ENCODE measurements around the gene LTK. TPM values are rescaled to one million over a fixed set of nuclear protein-coding genes. Genes with fewer than 3 reads are reported as not detected.

LTK gene
- total and polyA plus RNA-seq, 2 experiments from 2014 or later, result 0.14 TPM; not detected in 1

DNA sequence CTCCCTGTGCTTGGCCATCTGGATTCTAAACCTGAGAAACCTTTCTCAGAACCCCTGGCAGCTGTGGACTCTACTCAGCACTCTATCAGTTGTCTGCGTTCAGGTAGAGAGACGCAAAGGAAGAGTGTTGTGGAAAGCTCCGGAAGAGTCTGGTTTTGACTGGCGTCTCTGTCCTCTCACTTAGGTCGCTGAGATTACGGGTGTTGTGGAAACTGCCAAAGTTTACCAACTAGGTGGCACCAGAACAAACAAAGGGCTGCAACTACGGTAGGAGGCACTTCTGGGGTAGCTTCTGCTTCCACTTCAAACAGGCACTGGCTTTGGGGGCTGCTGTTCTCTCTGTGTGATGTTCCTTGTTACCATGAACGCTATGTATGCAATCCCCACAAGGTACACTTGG lies 39.2 kb downstream of the LTK start:
- H2AFZ ChIP-seq, result no peak overlapping the region
- H3K79me2 ChIP-seq (replicated peaks; ENCODE audit: insufficient read depth), result no peaks in the 10 kb centered on the region
- H3K4me1 ChIP-seq (ENCODE audit: insufficient read depth), result no peaks in the 10 kb centered on the region
- no peaks in the 10 kb centered on the region for H3F3A ChIP-seq (replicated peaks; ENCODE audit: low read depth)
- Mint-ChIP-seq H3K27ac (no peak overlapping the region), H3K9me3 (no peaks in the 10 kb centered on the region), H3K36me3 (ENCODE audit: low read depth) (peaks cover 83% of the 10 kb centered on the region), H3K4me3 (no peak overlapping the region), H3K27me3 (ENCODE audit: insufficient read depth, low read depth, poor library complexity) (peaks cover 2% of the 10 kb centered on the region), H3K4me1 (no peaks in the 10 kb centered on the region)
- H4K20me1 ChIP-seq (replicated peaks; ENCODE audit: insufficient read depth), result peaks cover 5% of the 10 kb centered on the region; the same call in 1 of the 2 replicates
- H3K36me3 ChIP-seq (ENCODE audit: insufficient read depth), result peaks cover 55% of the 10 kb centered on the region
- no peak for ATAC-seq
- H3K27ac ChIP-seq (ENCODE audit: low read depth), result no peak overlapping the region
- H3K9me2 ChIP-seq (ENCODE audit: insufficient read depth), result no peaks in the 10 kb centered on the region
- H3K27me3 ChIP-seq (ENCODE audit: insufficient read depth), result no peaks in the 10 kb centered on the region
- no peak for DNase-seq (ENCODE audit: low spot score)
- H3K4me3 ChIP-seq, result no peak overlapping the region
- H3K4me2 ChIP-seq, result no peak overlapping the region
- TF ChIP-seq, protein P1, sequence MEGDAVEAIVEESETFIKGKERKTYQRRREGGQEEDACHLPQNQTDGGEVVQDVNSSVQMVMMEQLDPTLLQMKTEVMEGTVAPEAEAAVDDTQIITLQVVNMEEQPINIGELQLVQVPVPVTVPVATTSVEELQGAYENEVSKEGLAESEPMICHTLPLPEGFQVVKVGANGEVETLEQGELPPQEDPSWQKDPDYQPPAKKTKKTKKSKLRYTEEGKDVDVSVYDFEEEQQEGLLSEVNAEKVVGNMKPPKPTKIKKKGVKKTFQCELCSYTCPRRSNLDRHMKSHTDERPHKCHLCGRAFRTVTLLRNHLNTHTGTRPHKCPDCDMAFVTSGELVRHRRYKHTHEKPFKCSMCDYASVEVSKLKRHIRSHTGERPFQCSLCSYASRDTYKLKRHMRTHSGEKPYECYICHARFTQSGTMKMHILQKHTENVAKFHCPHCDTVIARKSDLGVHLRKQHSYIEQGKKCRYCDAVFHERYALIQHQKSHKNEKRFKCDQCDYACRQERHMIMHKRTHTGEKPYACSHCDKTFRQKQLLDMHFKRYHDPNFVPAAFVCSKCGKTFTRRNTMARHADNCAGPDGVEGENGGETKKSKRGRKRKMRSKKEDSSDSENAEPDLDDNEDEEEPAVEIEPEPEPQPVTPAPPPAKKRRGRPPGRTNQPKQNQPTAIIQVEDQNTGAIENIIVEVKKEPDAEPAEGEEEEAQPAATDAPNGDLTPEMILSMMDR (conservative IDR thresholded peaks at IDR 0.05; ENCODE audit: low read depth in 2 of 2), result no peak
- TF ChIP-seq, protein P2, sequence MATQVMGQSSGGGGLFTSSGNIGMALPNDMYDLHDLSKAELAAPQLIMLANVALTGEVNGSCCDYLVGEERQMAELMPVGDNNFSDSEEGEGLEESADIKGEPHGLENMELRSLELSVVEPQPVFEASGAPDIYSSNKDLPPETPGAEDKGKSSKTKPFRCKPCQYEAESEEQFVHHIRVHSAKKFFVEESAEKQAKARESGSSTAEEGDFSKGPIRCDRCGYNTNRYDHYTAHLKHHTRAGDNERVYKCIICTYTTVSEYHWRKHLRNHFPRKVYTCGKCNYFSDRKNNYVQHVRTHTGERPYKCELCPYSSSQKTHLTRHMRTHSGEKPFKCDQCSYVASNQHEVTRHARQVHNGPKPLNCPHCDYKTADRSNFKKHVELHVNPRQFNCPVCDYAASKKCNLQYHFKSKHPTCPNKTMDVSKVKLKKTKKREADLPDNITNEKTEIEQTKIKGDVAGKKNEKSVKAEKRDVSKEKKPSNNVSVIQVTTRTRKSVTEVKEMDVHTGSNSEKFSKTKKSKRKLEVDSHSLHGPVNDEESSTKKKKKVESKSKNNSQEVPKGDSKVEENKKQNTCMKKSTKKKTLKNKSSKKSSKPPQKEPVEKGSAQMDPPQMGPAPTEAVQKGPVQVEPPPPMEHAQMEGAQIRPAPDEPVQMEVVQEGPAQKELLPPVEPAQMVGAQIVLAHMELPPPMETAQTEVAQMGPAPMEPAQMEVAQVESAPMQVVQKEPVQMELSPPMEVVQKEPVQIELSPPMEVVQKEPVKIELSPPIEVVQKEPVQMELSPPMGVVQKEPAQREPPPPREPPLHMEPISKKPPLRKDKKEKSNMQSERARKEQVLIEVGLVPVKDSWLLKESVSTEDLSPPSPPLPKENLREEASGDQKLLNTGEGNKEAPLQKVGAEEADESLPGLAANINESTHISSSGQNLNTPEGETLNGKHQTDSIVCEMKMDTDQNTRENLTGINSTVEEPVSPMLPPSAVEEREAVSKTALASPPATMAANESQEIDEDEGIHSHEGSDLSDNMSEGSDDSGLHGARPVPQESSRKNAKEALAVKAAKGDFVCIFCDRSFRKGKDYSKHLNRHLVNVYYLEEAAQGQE (IDR thresholded peaks at IDR 0.05; ENCODE audit: unreplicated experiment), result no peak
- TF ChIP-seq CREB1 (CRISPR knock-in tag; IDR thresholded peaks at IDR 0.05; ENCODE audit: low read depth), result no peak
- no peak for TF ChIP-seq JUNB (IDR thresholded peaks at IDR 0.05; ENCODE audit: unreplicated experiment)
- TF ChIP-seq, protein P3, sequence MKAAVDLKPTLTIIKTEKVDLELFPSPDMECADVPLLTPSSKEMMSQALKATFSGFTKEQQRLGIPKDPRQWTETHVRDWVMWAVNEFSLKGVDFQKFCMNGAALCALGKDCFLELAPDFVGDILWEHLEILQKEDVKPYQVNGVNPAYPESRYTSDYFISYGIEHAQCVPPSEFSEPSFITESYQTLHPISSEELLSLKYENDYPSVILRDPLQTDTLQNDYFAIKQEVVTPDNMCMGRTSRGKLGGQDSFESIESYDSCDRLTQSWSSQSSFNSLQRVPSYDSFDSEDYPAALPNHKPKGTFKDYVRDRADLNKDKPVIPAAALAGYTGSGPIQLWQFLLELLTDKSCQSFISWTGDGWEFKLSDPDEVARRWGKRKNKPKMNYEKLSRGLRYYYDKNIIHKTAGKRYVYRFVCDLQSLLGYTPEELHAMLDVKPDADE (IDR thresholded peaks at IDR 0.05), result no peak
- no peak for TF ChIP-seq EZH2phosphoT487 (IDR thresholded peaks at IDR 0.05; ENCODE audit: unreplicated experiment)
- TF ChIP-seq, protein P4, sequence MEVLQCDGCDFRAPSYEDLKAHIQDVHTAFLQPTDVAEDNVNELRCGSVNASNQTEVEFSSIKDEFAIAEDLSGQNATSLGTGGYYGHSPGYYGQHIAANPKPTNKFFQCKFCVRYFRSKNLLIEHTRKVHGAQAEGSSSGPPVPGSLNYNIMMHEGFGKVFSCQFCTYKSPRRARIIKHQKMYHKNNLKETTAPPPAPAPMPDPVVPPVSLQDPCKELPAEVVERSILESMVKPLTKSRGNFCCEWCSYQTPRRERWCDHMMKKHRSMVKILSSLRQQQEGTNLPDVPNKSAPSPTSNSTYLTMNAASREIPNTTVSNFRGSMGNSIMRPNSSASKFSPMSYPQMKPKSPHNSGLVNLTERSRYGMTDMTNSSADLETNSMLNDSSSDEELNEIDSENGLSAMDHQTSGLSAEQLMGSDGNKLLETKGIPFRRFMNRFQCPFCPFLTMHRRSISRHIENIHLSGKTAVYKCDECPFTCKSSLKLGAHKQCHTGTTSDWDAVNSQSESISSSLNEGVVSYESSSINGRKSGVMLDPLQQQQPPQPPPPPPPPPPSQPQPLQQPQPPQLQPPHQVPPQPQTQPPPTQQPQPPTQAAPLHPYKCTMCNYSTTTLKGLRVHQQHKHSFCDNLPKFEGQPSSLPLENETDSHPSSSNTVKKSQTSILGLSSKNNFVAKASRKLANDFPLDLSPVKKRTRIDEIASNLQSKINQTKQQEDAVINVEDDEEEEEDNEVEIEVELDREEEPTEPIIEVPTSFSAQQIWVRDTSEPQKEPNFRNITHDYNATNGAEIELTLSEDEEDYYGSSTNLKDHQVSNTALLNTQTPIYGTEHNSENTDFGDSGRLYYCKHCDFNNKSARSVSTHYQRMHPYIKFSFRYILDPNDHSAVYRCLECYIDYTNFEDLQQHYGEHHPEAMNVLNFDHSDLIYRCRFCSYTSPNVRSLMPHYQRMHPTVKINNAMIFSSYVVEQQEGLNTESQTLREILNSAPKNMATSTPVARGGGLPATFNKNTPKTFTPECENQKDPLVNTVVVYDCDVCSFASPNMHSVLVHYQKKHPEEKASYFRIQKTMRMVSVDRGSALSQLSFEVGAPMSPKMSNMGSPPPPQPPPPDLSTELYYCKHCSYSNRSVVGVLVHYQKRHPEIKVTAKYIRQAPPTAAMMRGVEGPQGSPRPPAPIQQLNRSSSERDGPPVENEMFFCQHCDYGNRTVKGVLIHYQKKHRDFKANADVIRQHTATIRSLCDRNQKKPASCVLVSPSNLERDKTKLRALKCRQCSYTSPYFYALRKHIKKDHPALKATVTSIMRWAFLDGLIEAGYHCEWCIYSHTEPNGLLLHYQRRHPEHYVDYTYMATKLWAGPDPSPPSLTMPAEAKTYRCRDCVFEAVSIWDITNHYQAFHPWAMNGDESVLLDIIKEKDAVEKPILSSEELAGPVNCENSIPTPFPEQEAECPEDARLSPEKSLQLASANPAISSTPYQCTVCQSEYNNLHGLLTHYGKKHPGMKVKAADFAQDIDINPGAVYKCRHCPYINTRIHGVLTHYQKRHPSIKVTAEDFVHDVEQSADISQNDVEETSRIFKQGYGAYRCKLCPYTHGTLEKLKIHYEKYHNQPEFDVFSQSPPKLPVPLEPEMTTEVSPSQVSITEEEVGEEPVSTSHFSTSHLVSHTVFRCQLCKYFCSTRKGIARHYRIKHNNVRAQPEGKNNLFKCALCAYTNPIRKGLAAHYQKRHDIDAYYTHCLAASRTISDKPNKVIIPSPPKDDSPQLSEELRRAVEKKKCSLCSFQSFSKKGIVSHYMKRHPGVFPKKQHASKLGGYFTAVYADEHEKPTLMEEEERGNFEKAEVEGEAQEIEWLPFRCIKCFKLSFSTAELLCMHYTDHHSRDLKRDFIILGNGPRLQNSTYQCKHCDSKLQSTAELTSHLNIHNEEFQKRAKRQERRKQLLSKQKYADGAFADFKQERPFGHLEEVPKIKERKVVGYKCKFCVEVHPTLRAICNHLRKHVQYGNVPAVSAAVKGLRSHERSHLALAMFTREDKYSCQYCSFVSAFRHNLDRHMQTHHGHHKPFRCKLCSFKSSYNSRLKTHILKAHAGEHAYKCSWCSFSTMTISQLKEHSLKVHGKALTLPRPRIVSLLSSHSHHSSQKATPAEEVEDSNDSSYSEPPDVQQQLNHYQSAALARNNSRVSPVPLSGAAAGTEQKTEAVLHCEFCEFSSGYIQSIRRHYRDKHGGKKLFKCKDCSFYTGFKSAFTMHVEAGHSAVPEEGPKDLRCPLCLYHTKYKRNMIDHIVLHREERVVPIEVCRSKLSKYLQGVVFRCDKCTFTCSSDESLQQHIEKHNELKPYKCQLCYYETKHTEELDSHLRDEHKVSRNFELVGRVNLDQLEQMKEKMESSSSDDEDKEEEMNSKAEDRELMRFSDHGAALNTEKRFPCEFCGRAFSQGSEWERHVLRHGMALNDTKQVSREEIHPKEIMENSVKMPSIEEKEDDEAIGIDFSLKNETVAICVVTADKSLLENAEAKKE (CRISPR knock-in tag; IDR thresholded peaks at IDR 0.05), result no peak
- TF ChIP-seq NANOG (IDR thresholded peaks at IDR 0.05; ENCODE audit: borderline replicate concordance), result no peak
- no peak for TF ChIP-seq ZNF114 (CRISPR knock-in tag; IDR thresholded peaks at IDR 0.05)
- no peak for TF ChIP-seq ZNF331 (CRISPR knock-in tag; IDR thresholded peaks at IDR 0.05; ENCODE audit: low read depth)
- no peak for TF ChIP-seq EZH2 (IDR thresholded peaks at IDR 0.05; ENCODE audit: low read depth, unreplicated experiment)
- TF ChIP-seq STAT1 (IDR thresholded peaks at IDR 0.05; ENCODE audit: unreplicated experiment), result no peak
- no peak for TF ChIP-seq POLR2AphosphoS5 (IDR thresholded peaks at IDR 0.05; ENCODE audit: low read depth)
